Measurements from ENCODE around the gene HOXA9. TPM values are rescaled to one million over a fixed set of nuclear protein-coding genes. Genes with fewer than 3 reads are reported as not detected.

The HOXA9 gene
- total and polyA plus RNA-seq, 10 of the 15 experiments (the other 5 are each of a cell fraction or from before 2014, with no cell fraction given) = not detected

- H3K27ac ChIP-seq (ENCODE audit: control insufficient read depth, insufficient read depth) = no peak overlapping the region
- ATAC-seq (no peak), FAIRE-seq (no peak), DNase-seq (ENCODE audit: low read depth, low spot score) (no peak)
- no peaks in the 10 kb centered on the region for H3K79me2 ChIP-seq (ENCODE audit: control insufficient read depth, insufficient read depth, low read length)
- ChIA-PET SMC1A (ENCODE audit: uncharacterized antibody, unreplicated experiment) (interaction anchor here (0.8 to 2.2 kb wide), 5 partner anchors 16 to 439 kb away, joined by 3 to 7 read pairs (median 5); no protein-coding TSS in a partner anchor), POLR2A (no interaction called here), RAD21 (ENCODE audit: unreplicated experiment) (interaction anchor here (1.1 to 2.0 kb wide), 3 partner anchors 15 to 50 kb away, joined by 4 to 7 read pairs (median 6); no protein-coding TSS in a partner anchor), CTCF (interaction anchor here (0.6 to 1.2 kb wide), 5 partner anchors 16 to 280 kb away, joined by 3 to 4 read pairs (median 3); no protein-coding TSS in a partner anchor)
- no peaks in the 10 kb centered on the region; the same call in 1 of the 2 replicates for H3K4me1 ChIP-seq (ENCODE audit: control insufficient read depth, insufficient read depth, low read length)
- WGBS (ENCODE audit: insufficient coverage, insufficient replicate concordance, low lambda C conversion rate, missing lambda C conversion rate) = 69% methylated on average over 18 of the region's 18 CpGs
- in situ Hi-C loops (cut with MboI) = no loop called here
- TF ChIP-seq BHLHE40 (IDR thresholded peaks at IDR 0.05; ENCODE audit: borderline replicate concordance in 1 of 2, low read depth in 2 of 2, low read length in 1 of 2) (no peak), EZH2 (IDR thresholded peaks at IDR 0.05; ENCODE audit: borderline replicate concordance, control insufficient read depth, low read depth, low read length) (no peak), BACH1 (IDR thresholded peaks at IDR 0.05; ENCODE audit: borderline replicate concordance) (no peak), PRDM15 (CRISPR knock-in tag; IDR thresholded peaks at IDR 0.05) (no peak)
- H3K4me3 ChIP-seq = no peak overlapping the region
- no peaks in the 10 kb centered on the region for H4K20me1 ChIP-seq (ENCODE audit: control insufficient read depth, insufficient read depth)
- no peak overlapping the region for H3K9ac ChIP-seq (ENCODE audit: control insufficient read depth, insufficient read depth, low read length)
- H3K36me3 ChIP-seq (ENCODE audit: control insufficient read depth in 2 of 2, insufficient read depth in 2 of 2, low read length in 1 of 2) = no peaks in the 10 kb centered on the region
- H3K9me3 ChIP-seq (replicated peaks; ENCODE audit: control insufficient read depth, insufficient read depth, low read length) = no peaks in the 10 kb centered on the region; the same call in 2 of the 3 replicates
- H3K27me3 ChIP-seq (replicated peaks in 1 of 2; ENCODE audit: control insufficient read depth in 2 of 2, insufficient read depth in 2 of 2, low read length in 1 of 2) = peaks cover 0 to 7% of the 10 kb centered on the region in 2 experiments; a peak in 1 of 4 replicates
- intact Hi-C loops (cut with micrococcal nuclease; ENCODE audit: unreplicated experiment) = no loop called here
- BruUV-seq (replicated peaks) = no TSS peak
- no peak overlapping the region for H2AFZ ChIP-seq (ENCODE audit: control insufficient read depth, low read depth, low read length)
- no peak overlapping the region for H3K4me2 ChIP-seq (ENCODE audit: control insufficient read depth, insufficient read depth)
Measured at GRCh38 chr7:27133409-27134231, 31.7 kb downstream of the HOXA9 start.

All from GM12878 (cell line).